HG03045 (cell line): ENCODE data around the gene CYP24A1.
"Not testable (repeated sequence)": the region's sequence is repeated elsewhere in the genome, so short reads cannot be mapped to it uniquely, and the experiment has no call there.

Experiments used
- ATAC-seq: cut with Tn5 transposase; IDR thresholded peaks from one replicate; pipeline ENCODE4 v1.9.1; 2021; ENCODE audit warnings: mild to moderate bottlenecking, moderate library complexity; ENCODE audit not compliant: unreplicated experiment

The CYP24A1 gene

GRCh38 chr20:54138427-54138826 is 35.4 kb downstream of the CYP24A1 start:
- no peak for ATAC-seq

- no peak for ATAC-seq
Measured at GRCh38 chr20:54137115-54137514, 36.7 kb downstream of the CYP24A1 start.

- no peak for ATAC-seq
Measured at GRCh38 chr20:54134445-54135220, 39.2 kb downstream of the CYP24A1 start.

GRCh38 chr20:54133434-54134427 is 40.1 kb downstream of the CYP24A1 start:
- ATAC-seq = no peak

- ATAC-seq = no peak
Measured at GRCh38 chr20:54132612-54133433, 41.0 kb downstream of the CYP24A1 start.

- ATAC-seq = no peak
Measured at GRCh38 chr20:54131675-54132611, 41.8 kb downstream of the CYP24A1 start.

- ATAC-seq = not testable (repeated sequence)
Measured at GRCh38 chr20:54131125-54131524, 42.7 kb downstream of the CYP24A1 start.

- no peak for ATAC-seq
Measured at GRCh38 chr20:54129350-54129749, 44.4 kb downstream of the CYP24A1 start.

- ATAC-seq = no peak
Measured at GRCh38 chr20:54127855-54128574, 45.8 kb downstream of the CYP24A1 start.

- no peak for ATAC-seq
Measured at GRCh38 chr20:54126806-54127655, 46.8 kb downstream of the CYP24A1 start.

GRCh38 chr20:54126328-54126727 is 47.5 kb downstream of the CYP24A1 start:
- not testable (repeated sequence) for ATAC-seq

- no peak for ATAC-seq
Measured at GRCh38 chr20:54123587-54124180, 50.1 kb downstream of the CYP24A1 start.

GRCh38 chr20:54122681-54123586 is 50.9 kb downstream of the CYP24A1 start:
- no peak for ATAC-seq

- no peak for ATAC-seq
Measured at GRCh38 chr20:54122189-54122588, 51.6 kb downstream of the CYP24A1 start.

GRCh38 chr20:54119744-54120143 is 54.0 kb downstream of the CYP24A1 start:
- no peak for ATAC-seq

- ATAC-seq = no peak
Measured at GRCh38 chr20:54118220-54119001, 55.4 kb downstream of the CYP24A1 start.
